ENCODE measurements around the gene RNF31. TPM values are rescaled to one million over a fixed set of nuclear protein-coding genes. Genes with fewer than 3 reads are reported as not detected.
A peak's percentile ranks its signal among the peaks of the same experiment; 100 is the strongest.

The RNF31 gene
- total RNA-seq, 1 experiment from 2014 or later: 32.1 TPM

GRCh38 chr14:24159777-24160498 is 12.6 kb downstream of the RNF31 start:
- no peak for DNase-seq (ENCODE audit: low spot score)

GRCh38 chr14:24160499-24160849 is 13.2 kb downstream of the RNF31 start:
- DNase-seq (ENCODE audit: low spot score): no peak

GRCh38 chr14:24160850-24161804 is 13.8 kb downstream of the RNF31 start, which contains the start of gene IRF9:
TSS of gene IRF9 (plus strand) at chr14:24161265. CDS start at chr14:24162145, 880 bp downstream.
- peak; percentile 89 for DNase-seq (ENCODE audit: low spot score)

GRCh38 chr14:24162093-24162492 is 14.8 kb downstream of the RNF31 start:
- no peak for DNase-seq (ENCODE audit: low spot score)

GRCh38 chr14:24164518-24164991 is 17.3 kb downstream of the RNF31 start:
- no peak for DNase-seq (ENCODE audit: low spot score)

GRCh38 chr14:24165785-24166184 is 18.5 kb downstream of the RNF31 start:
- DNase-seq (ENCODE audit: low spot score): no peak

- no peak for DNase-seq (ENCODE audit: low spot score)
These were observed 20.3 kb downstream of the RNF31 start for GRCh38 chr14:24167469-24168114.

- DNase-seq (ENCODE audit: low spot score): no peak
These were observed 24.3 kb downstream of the RNF31 start, which contains the start of gene REC8 for GRCh38 chr14:24171422-24172260. TSS of gene REC8 (plus strand) at chr14:24172080. CDS start at chr14:24172553, 473 bp downstream.

GRCh38 chr14:24172261-24172860 is 25.1 kb downstream of the RNF31 start:
- DNase-seq (ENCODE audit: low spot score): no peak

- DNase-seq (ENCODE audit: low spot score): no peak
These were observed 25.6 kb downstream of the RNF31 start for GRCh38 chr14:24172871-24173281.

- DNase-seq (ENCODE audit: low spot score): no peak
These were observed 29.3 kb downstream of the RNF31 start for GRCh38 chr14:24176599-24176998.

- DNase-seq (ENCODE audit: low spot score): no peak
These were observed 29.9 kb downstream of the RNF31 start for GRCh38 chr14:24177041-24177825.

- no peak for DNase-seq (ENCODE audit: low spot score)
These were observed 30.6 kb downstream of the RNF31 start for GRCh38 chr14:24177891-24178290.

GRCh38 chr14:24178399-24179178 is 31.3 kb downstream of the RNF31 start:
- DNase-seq (ENCODE audit: low spot score): no peak

- DNase-seq (ENCODE audit: low spot score): no peak
These were observed 32.1 kb downstream of the RNF31 start for GRCh38 chr14:24179294-24179960.

- DNase-seq (ENCODE audit: low spot score): peak; percentile 26
These were observed 32.9 kb downstream of the RNF31 start for GRCh38 chr14:24179961-24180796.

- DNase-seq (ENCODE audit: low spot score): no peak
These were observed 34.2 kb downstream of the RNF31 start for GRCh38 chr14:24181371-24182077.

Measured in A172 (cell line).